H1 (cell line): ENCODE measurements around the gene SH3RF3. TPM values are rescaled to one million over a fixed set of nuclear protein-coding genes. Genes with fewer than 3 reads are reported as not detected.

Experiments
- CTCF ChIA-PET: fragments of 300-600 bp; sonication (Branson Sonifier 250); formaldehyde crosslinking; loops from one replicate; lab custom pipeline; 2021; ENCODE audit not compliant: partially characterized antibody; lab: Charles Lee
- POLR2A ChIA-PET: fragments of 300-600 bp; sonication (Branson Sonifier 250); formaldehyde crosslinking; loops from one replicate; lab custom pipeline; 2021; ENCODE audit warnings: inconsistent platforms; ENCODE audit not compliant: partially characterized antibody; lab: Charles Lee
- DNase-seq, 2 experiments: peaks; one replicate each; pipeline versions ENCODE4 v3.0.0 to v3.0.0-alpha.2; 2010 to 2022; ENCODE audit warnings: low spot score in 2 of 2, low read depth in 1 of 2, mixed read lengths in 1 of 2
- FAIRE-seq: peaks from 2 replicates; lab custom pipeline; 2011; peaks lifted over from hg19 to GRCh38; lab: Jason Lieb, UNC
- H2AFZ ChIP-seq: 2 replicates; pipeline ENCODE4 v1.8.1; 2012; ENCODE audit warnings: low read length, inconsistent platforms
- H2AK5ac ChIP-seq: 2 replicates; pipeline ENCODE4 v1.6.1; 2013; ENCODE audit warnings: low read depth, low read length
- H2BK120ac ChIP-seq: replicated peaks from 2 replicates; pipeline ENCODE3; 2013; ENCODE audit warnings: low read depth, low read length, inconsistent platforms
- H2BK12ac ChIP-seq: 2 replicates; pipeline ENCODE4 v1.6.1; 2013; ENCODE audit warnings: low read depth, low read length
- H2BK15ac ChIP-seq: 2 replicates; pipeline ENCODE4 v1.6.1; 2013; ENCODE audit warnings: low read length
- H2BK20ac ChIP-seq: 2 replicates; pipeline ENCODE4 v1.6.1; 2013; ENCODE audit warnings: low read length
- H2BK5ac ChIP-seq: 2 replicates; pipeline ENCODE4 v1.6.1; 2013; ENCODE audit warnings: low read depth, low read length
- H3K14ac ChIP-seq: 2 replicates; pipeline ENCODE4 v1.6.1; 2013; ENCODE audit warnings: inconsistent platforms; ENCODE audit not compliant: insufficient read length
- H3K18ac ChIP-seq: 2 replicates; pipeline ENCODE4 v1.6.1; 2013; ENCODE audit warnings: low read length; ENCODE audit errors: extremely low read depth
- H3K23ac ChIP-seq: 2 replicates; pipeline ENCODE4 v1.6.1; 2013; ENCODE audit warnings: inconsistent platforms; ENCODE audit not compliant: insufficient read length
- H3K23me2 ChIP-seq: 2 replicates; pipeline ENCODE4 v1.6.1; 2013; ENCODE audit warnings: low read depth, low read length
- H3K27ac ChIP-seq: 2 replicates; pipeline ENCODE4 v1.6.1; 2011; ENCODE audit warnings: low read depth, low read length, inconsistent platforms
- H3K27me3 ChIP-seq, 4 experiments: replicated peaks in 1 of 4; 1 replicate in 1 of 4; 2 replicates in 3 of 4; pipeline versions ENCODE4 v1.6.1 to v1.8.1; 2011 to 2013; ENCODE audit warnings: low read length in 3 of 4, mild to moderate bottlenecking in 3 of 4, inconsistent platforms in 2 of 4, mixed read lengths in 2 of 4, moderate library complexity in 1 of 4; ENCODE audit not compliant: control insufficient read depth in 3 of 4, insufficient read depth in 3 of 4; ENCODE audit errors: extremely low read depth in 1 of 4
- H3K36me3 ChIP-seq, 4 experiments: 2 replicates each; pipeline versions ENCODE4 v1.6.1 to v1.8.1; 2011 to 2013; ENCODE audit warnings: mild to moderate bottlenecking in 4 of 4, low read length in 3 of 4, moderate library complexity in 2 of 4, control low read depth in 1 of 4, inconsistent platforms in 1 of 4; ENCODE audit not compliant: insufficient read depth in 4 of 4, control insufficient read depth in 2 of 4
- H3K4ac ChIP-seq: replicated peaks from 2 replicates; pipeline ENCODE3; 2013; ENCODE audit warnings: low read length, low read depth, mixed read lengths, inconsistent platforms; ENCODE audit not compliant: insufficient read length
- H3K4me1 ChIP-seq, 4 experiments: replicated peaks in 1 of 4; 1 replicate in 1 of 4; 2 replicates in 3 of 4; pipeline versions ENCODE4 v1.6.1 to v1.8.1; 2011 to 2013; ENCODE audit warnings: low read length in 3 of 4, inconsistent platforms in 2 of 4, mixed read lengths in 1 of 4; ENCODE audit not compliant: insufficient read depth in 4 of 4, control insufficient read depth in 3 of 4
- H3K4me2 ChIP-seq, 2 experiments: 2 replicates each; pipeline versions ENCODE4 v1.6.1 to v1.8.1; 2011 to 2013; ENCODE audit warnings: low read depth in 2 of 2, low read length in 2 of 2, control low read depth in 1 of 2, inconsistent platforms in 1 of 2, mild to moderate bottlenecking in 1 of 2; ENCODE audit not compliant: insufficient read depth in 1 of 2
- H3K4me3 ChIP-seq, 4 experiments: fragments of 200-600, 300-600 bp in 1 of 4; sonication (generic), shearing (Covaris generic), sonication (Bioruptor Twin) in 1 of 4; 2 replicates each; pipeline versions ENCODE4 v1.5.1 to v1.8.1; 2011 to 2016; ENCODE audit warnings: low read length in 4 of 4, low read depth in 3 of 4, control low read depth in 2 of 4, inconsistent platforms in 2 of 4, mild to moderate bottlenecking in 2 of 4, mixed read lengths in 1 of 4, moderate library complexity in 1 of 4; ENCODE audit not compliant: insufficient read depth in 2 of 4; ENCODE audit errors: extremely low read depth in 1 of 4
- H3K56ac ChIP-seq: replicated peaks from 2 replicates; pipeline ENCODE3; 2013; ENCODE audit warnings: low read depth, mild to moderate bottlenecking, mixed read lengths, low read length, inconsistent platforms; ENCODE audit not compliant: insufficient read length
- H3K79me1 ChIP-seq: 2 replicates; pipeline ENCODE4 v1.6.1; 2013; ENCODE audit warnings: low read depth, low read length, control low read depth
- H3K79me2 ChIP-seq, 2 experiments: 2 replicates each; pipeline versions ENCODE4 v1.6.1 to v1.8.1; 2012 to 2013; ENCODE audit warnings: low read length in 2 of 2, mild to moderate bottlenecking in 2 of 2, inconsistent platforms in 1 of 2; ENCODE audit not compliant: insufficient read depth in 2 of 2, control insufficient read depth in 1 of 2
- H3K9ac ChIP-seq, 4 experiments: replicated peaks in 1 of 4; 1 replicate in 1 of 4; 2 replicates in 3 of 4; pipeline versions ENCODE4 v1.6.1 to v1.8.1; 2011 to 2013; ENCODE audit warnings: low read depth in 3 of 4, low read length in 3 of 4, control low read depth in 2 of 4, mild to moderate bottlenecking in 2 of 4, moderate library complexity in 2 of 4, inconsistent platforms in 1 of 4; ENCODE audit errors: extremely low read depth in 1 of 4
- H3K9me3 ChIP-seq, 2 experiments: 2 replicates each; pipeline versions ENCODE4 v1.6.1 to v1.8.1; 2012 to 2013; ENCODE audit warnings: mild to moderate bottlenecking in 2 of 2, moderate library complexity in 2 of 2, control low read depth in 1 of 2, inconsistent platforms in 1 of 2, low read depth in 1 of 2, low read length in 1 of 2, mixed read lengths in 1 of 2; ENCODE audit not compliant: insufficient read depth in 2 of 2
- H4K20me1 ChIP-seq, 2 experiments: replicated peaks in 1 of 2; 2 replicates each; pipeline versions ENCODE3 to v1.8.1; 2011 to 2013; ENCODE audit warnings: inconsistent platforms in 2 of 2, low read length in 2 of 2, mild to moderate bottlenecking in 1 of 2; ENCODE audit not compliant: insufficient read depth in 2 of 2, control insufficient read depth in 1 of 2
- H4K5ac ChIP-seq: 2 replicates; pipeline ENCODE4 v1.6.1; 2013; ENCODE audit warnings: low read length, low read depth, mixed read lengths, inconsistent platforms; ENCODE audit not compliant: insufficient read length
- H4K8ac ChIP-seq: 2 replicates; pipeline ENCODE4 v1.8.0; 2013; ENCODE audit warnings: mild to moderate bottlenecking, moderate library complexity, low read length, inconsistent platforms; ENCODE audit not compliant: insufficient read depth; ENCODE audit errors: extremely low read depth
- H4K91ac ChIP-seq: replicated peaks from 2 replicates; pipeline ENCODE3; 2013; ENCODE audit warnings: low read length, mixed read lengths, inconsistent platforms; ENCODE audit not compliant: insufficient read length
- BACH1 ChIP-seq: IDR thresholded peaks from 2 replicates; pipeline ENCODE4 v1.6.1; 2012; ENCODE audit warnings: low read length, improper control_type of control experiment
- CBX5 ChIP-seq: fragments of 300-800, 300-1000 bp; sonication (generic); IDR thresholded peaks from 2 replicates; pipeline ENCODE4 v1.7.1; 2016; ENCODE audit warnings: antibody characterized with exemption, low read length, low read depth
- CEBPB ChIP-seq: IDR thresholded peaks from 2 replicates; pipeline ENCODE4 v1.6.1; 2012; ENCODE audit warnings: low read depth, low read length
- KDM1A ChIP-seq: fragments of 200-600, 300-600 bp; sonication (generic); IDR thresholded peaks from 2 replicates; pipeline ENCODE4 v1.7.1; 2016; ENCODE audit warnings: mild to moderate bottlenecking, low read length, borderline replicate concordance
- KDM4A ChIP-seq: IDR thresholded peaks from one replicate; pipeline ENCODE4 v1.7.1; 2012; ENCODE audit warnings: low read depth, mild to moderate bottlenecking, moderate library complexity, low read length, inconsistent platforms; ENCODE audit not compliant: severe bottlenecking
- NANOG ChIP-seq: IDR thresholded peaks from 2 replicates; pipeline ENCODE4 v1.6.1; 2011; ENCODE audit warnings: low read length, low read depth, mild to moderate bottlenecking, inconsistent platforms; ENCODE audit not compliant: insufficient read depth, poor library complexity, severe bottlenecking
- PHF8 ChIP-seq: fragments of 200-600 bp; sonication (generic); conservative IDR thresholded peaks from 2 replicates; pipeline ENCODE4 v1.7.1; 2012; ENCODE audit warnings: low read depth, mild to moderate bottlenecking, inconsistent platforms, low read length, moderate library complexity
- POU5F1 ChIP-seq: IDR thresholded peaks from 2 replicates; pipeline ENCODE4 v1.6.1; 2011; ENCODE audit warnings: low read depth, mild to moderate bottlenecking, low read length, moderate library complexity
- RFX5 ChIP-seq: IDR thresholded peaks from 2 replicates; pipeline ENCODE4 v1.6.1; 2011; ENCODE audit warnings: low read depth, low read length, improper control_type of control experiment, borderline replicate concordance
- RNF2 ChIP-seq: fragments of 200-900, 300-1000 bp; sonication (generic); IDR thresholded peaks from 2 replicates; pipeline ENCODE4 v1.7.1; 2016; ENCODE audit warnings: borderline replicate concordance, low read depth, mild to moderate bottlenecking, antibody characterized with exemption, low read length; ENCODE audit not compliant: poor library complexity, severe bottlenecking; ENCODE audit errors: missing control alignments
- SP1 ChIP-seq: IDR thresholded peaks from 2 replicates; pipeline ENCODE4 v1.6.1; 2011; ENCODE audit warnings: low read depth, low read length
- TAF7 ChIP-seq: optimal IDR thresholded peaks from 2 replicates; pipeline ENCODE3; 2011; ENCODE audit warnings: low read depth, mild to moderate bottlenecking, inconsistent platforms, low read length, moderate library complexity, borderline replicate concordance
- TCF12 ChIP-seq: IDR thresholded peaks from 2 replicates; pipeline ENCODE4 v1.6.1; 2011; ENCODE audit warnings: low read depth, mild to moderate bottlenecking, low read length
- WGBS, 2 experiments: shearing (Covaris generic) in 1 of 2; methylation state at CpG; one replicate each; pipeline versions ENCODE4 v1.1.6 to v1.1.7; 2013 to 2015; ENCODE audit warnings: low lambda C conversion rate in 2 of 2, mixed read lengths in 2 of 2, inconsistent platforms in 1 of 2, low coverage in 1 of 2, missing lambda C conversion rate in 1 of 2; ENCODE audit not compliant: insufficient replicate concordance in 2 of 2, insufficient coverage in 1 of 2, insufficient read length in 1 of 2; ENCODE audit errors: extremely low coverage in 1 of 2, missing lambda C conversion rate in 1 of 2; 5-methylcytosine and 5-hydroxymethylcytosine counted together
- polyA plus RNA-seq, 7 experiments: library from polyadenylated mRNA; depleted of rRNA in 3 of 7; stranded (reverse) in 5 of 7; unstranded in 2 of 7; fragments of >200 nt in 5 of 7; fragments of 200-250 nt in 2 of 7; gene quantifications; 1 replicate in 5 of 7; 2 replicates in 1 of 7; 4 replicates in 1 of 7; pipeline versions ENCODE4 v1.2.1 to v1.2.3, GENCODE V29; 2011 to 2013; ENCODE audit warnings: missing spikeins in 2 of 7, mixed read lengths in 2 of 7
- total RNA-seq: library from RNA; stranded (reverse); fragmentation: NEBNext Ultra II Directional; extraction: Animal tissue kit (Norgen Biotek cat#: 25700); gene quantifications from 2 replicates; pipeline ENCODE4 v1.2.1, GENCODE V29; 2021
- TF ChIP-seq, protein P1 (sequence below): IDR thresholded peaks from 2 replicates; pipeline ENCODE4 v1.6.1; 2012; ENCODE audit warnings: inconsistent platforms

The SH3RF3 gene
- total and polyA plus RNA-seq, 2 of the 8 experiments (the other 6 are each of a cell fraction or from before 2014, with no cell fraction given), result 0.11 to 0.65 TPM

DNA sequence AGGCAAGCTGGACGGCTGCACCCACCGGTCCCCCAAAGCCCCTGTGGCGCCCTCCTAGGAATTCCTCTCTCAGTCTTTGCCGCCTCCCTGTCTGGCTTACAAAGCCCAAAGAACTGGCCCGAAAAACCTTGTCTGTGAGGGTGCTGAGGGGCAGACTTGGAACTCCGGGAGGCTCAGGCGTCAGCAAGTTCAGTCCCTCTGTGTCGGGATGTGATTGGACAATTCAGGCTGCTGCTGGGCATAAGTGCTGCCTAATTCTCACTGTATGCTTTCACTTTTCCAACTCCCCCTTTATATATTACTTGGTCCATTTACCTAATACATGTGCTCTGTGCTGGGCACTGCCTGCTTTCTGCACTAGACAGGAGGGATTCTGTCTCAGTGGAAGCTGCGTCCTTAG lies 20.3 kb upstream of the SH3RF3 start:
- no peak overlapping the region for H2BK15ac ChIP-seq
- H3K9ac ChIP-seq, result no peak overlapping the region
- no peak overlapping the region for H3K4me3 ChIP-seq
- H3K23ac ChIP-seq, result no peak overlapping the region
- 91% methylated on average over 9 of the region's 9 CpGs; no CpG with 5 or more reads in 1 of the 2 experiments for WGBS, 2 experiments
- no peak overlapping the region for H3K56ac ChIP-seq
- no peak overlapping the region for H2BK120ac ChIP-seq
- H4K91ac ChIP-seq, result no peak overlapping the region
- no peak for FAIRE-seq
- no peak overlapping the region for H2AFZ ChIP-seq
- no peaks in the 10 kb centered on the region for H3K9me3 ChIP-seq
- peaks cover 12 to 27% (median 19%) of the 10 kb centered on the region in 4 experiments for H3K27me3 ChIP-seq
- H4K8ac ChIP-seq, result no peak overlapping the region
- CTCF ChIA-PET, result interaction anchor here (0.6 to 1.2 kb wide), 2 partner anchors 19 to 113 kb away, joined by 3 to 4 read pairs; no protein-coding TSS in a partner anchor
- H2BK20ac ChIP-seq, result no peak overlapping the region
- H4K5ac ChIP-seq, result no peak overlapping the region
- peaks cover 0 to 2% of the 10 kb centered on the region in 2 experiments for H4K20me1 ChIP-seq
- POLR2A ChIA-PET, result no interaction called here
- no peak overlapping the region for H3K27ac ChIP-seq
- no peak overlapping the region for H3K18ac ChIP-seq
- TF ChIP-seq BACH1 (no peak), NANOG (no peak), KDM1A (no peak), SP1 (no peak), TCF12 (no peak), RFX5 (no peak), PHF8 (no peak), KDM4A (no peak), TAF7 (no peak), CBX5 (no peak), RNF2 (no peak), CEBPB (no peak), POU5F1 (no peak)
- TF ChIP-seq, protein P1, sequence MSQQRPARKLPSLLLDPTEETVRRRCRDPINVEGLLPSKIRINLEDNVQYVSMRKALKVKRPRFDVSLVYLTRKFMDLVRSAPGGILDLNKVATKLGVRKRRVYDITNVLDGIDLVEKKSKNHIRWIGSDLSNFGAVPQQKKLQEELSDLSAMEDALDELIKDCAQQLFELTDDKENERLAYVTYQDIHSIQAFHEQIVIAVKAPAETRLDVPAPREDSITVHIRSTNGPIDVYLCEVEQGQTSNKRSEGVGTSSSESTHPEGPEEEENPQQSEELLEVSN, result no peak
- H3K36me3 ChIP-seq, result no peaks in the 10 kb centered on the region
- no peaks in the 10 kb centered on the region for H3K79me1 ChIP-seq
- H2AK5ac ChIP-seq, result no peak overlapping the region
- no peak for DNase-seq
- H3K4me2 ChIP-seq, result no peak overlapping the region
- H2BK5ac ChIP-seq, result no peak overlapping the region
- no peak overlapping the region for H2BK12ac ChIP-seq
- H3K14ac ChIP-seq, result no peak overlapping the region
- H3K23me2 ChIP-seq, result no peaks in the 10 kb centered on the region
- no peak overlapping the region for H3K4ac ChIP-seq
- H3K4me1 ChIP-seq, result no peaks in the 10 kb centered on the region
- no peaks in the 10 kb centered on the region for H3K79me2 ChIP-seq
